ENCODE measurements around the gene CILP.
"Not testable (repeated sequence)": the region's sequence is repeated elsewhere in the genome, so short reads cannot be mapped to it uniquely, and the experiment has no call there.

The CILP gene

DNA sequence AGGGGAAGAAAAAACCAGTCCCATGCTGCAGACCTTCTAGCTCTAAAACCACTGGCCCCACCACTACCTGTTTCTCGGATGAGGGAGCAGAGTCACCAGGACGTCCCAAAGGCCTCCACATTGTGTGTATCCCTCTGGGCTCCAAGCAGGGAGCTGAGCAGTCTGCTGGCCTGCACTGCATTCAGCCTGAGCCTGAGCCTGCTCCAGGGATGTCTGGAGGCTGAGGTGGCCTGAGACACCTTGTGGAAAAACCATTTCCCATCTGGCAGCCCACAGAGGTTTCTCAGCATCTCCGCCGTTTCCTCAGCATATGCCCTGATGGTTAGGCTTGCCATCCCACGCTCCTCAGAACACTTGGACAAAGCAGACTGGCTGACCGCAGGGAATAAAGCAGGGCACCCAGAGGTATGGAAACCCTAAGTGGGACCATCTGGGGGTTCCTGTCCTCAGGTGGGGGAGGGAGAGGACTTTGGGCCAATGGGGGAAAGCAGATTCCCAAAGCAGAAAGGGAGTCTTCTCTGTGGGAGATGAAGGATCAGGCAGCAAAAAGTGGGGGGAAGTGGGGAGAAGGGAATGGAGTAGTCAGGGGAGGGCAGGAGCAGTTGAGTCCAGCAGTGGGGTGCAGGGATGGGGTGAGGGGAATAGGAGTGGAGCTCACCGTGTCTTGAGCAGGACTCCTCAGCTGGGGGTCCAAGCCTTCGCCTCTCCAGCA is at the start of gene CILP:
Gene CILP (minus strand): TSS at position 704 of the 712 bp plus-strand sequence. CDS start 1,718 bp downstream, outside the sequence.
- DNase-seq (ENCODE audit: low read depth), result no peak

- no peak for DNase-seq (ENCODE audit: low read depth)
Measured at GRCh38 chr15:65260968-65261367, 49.7 kb upstream of the CILP start.

- DNase-seq (ENCODE audit: low read depth), result no peak
Measured at GRCh38 chr15:65259367-65259797, 48.1 kb upstream of the CILP start.

GRCh38 chr15:65258375-65259262 is 47.3 kb upstream of the CILP start:
- no peak for DNase-seq (ENCODE audit: low read depth)

- no peak for DNase-seq (ENCODE audit: low read depth)
Measured at GRCh38 chr15:65255486-65256140, 44.3 kb upstream of the CILP start.

DNA sequence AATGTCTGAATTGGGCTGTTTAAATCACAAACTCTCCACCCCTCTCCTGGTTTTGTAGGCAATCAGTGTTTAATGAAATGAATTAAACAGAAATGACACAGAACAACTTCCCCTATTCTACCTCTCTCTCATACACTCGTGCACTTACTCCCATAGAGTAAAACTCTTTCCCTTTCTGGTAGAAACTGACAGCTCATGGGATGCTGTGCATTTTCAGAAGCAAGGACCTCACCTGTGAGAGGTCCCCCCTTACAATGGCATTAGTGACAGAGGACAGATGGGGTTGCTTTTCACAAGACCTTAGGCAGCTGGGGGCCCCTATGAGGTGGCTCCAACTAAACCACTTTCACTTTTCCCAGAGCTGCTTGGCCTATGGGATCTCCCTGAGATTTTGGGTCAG is 43.5 kb upstream of the CILP start:
- no peak for DNase-seq (ENCODE audit: low read depth)

DNA sequence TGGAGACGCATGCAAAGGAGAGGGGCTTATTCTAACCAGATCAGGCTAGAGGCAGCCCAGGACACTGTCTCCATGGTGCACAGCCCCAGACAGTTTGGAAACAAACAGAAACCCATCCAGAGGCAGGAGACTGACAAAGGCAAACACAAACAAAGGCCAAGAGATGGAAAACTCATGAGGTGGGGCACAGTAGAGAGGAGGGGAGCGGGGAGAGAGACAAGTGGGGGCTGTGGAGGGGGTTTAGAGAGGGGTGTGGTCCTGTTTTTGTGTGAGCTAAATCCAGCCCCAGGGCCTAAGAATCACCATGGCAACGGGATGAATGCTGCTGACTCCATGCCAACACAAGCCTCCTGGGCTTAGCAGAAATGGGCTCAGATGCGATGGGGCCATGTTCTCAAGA is 43.1 kb upstream of the CILP start:
- DNase-seq (ENCODE audit: low read depth), result no peak

DNA sequence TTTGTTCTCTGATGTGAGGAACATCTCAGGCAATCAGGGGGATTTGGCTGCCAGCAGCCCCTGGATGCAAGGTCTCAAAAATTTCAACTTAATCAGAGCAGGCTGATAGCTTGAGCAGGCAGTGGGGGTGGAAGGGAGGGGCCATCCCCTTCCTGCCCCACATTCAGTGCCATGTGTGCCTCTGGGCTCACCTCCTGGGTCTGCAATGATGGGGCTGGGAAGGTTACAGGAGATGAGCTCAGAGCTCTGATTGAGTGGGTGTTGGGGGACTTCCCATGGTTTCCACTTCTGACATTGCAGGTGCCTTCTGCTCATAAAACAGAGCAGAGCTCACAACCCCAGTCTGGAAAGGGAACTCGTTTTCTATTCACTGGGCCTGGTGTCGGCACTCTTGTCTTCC is 38.4 kb upstream of the CILP start:
- no peak for DNase-seq (ENCODE audit: low read depth)

- DNase-seq (ENCODE audit: low read depth), result no peak
Measured at GRCh38 chr15:65248511-65249255, 37.4 kb upstream of the CILP start.

GRCh38 chr15:65246939-65247338 is 35.7 kb upstream of the CILP start:
- no peak for DNase-seq (ENCODE audit: low read depth)

DNA sequence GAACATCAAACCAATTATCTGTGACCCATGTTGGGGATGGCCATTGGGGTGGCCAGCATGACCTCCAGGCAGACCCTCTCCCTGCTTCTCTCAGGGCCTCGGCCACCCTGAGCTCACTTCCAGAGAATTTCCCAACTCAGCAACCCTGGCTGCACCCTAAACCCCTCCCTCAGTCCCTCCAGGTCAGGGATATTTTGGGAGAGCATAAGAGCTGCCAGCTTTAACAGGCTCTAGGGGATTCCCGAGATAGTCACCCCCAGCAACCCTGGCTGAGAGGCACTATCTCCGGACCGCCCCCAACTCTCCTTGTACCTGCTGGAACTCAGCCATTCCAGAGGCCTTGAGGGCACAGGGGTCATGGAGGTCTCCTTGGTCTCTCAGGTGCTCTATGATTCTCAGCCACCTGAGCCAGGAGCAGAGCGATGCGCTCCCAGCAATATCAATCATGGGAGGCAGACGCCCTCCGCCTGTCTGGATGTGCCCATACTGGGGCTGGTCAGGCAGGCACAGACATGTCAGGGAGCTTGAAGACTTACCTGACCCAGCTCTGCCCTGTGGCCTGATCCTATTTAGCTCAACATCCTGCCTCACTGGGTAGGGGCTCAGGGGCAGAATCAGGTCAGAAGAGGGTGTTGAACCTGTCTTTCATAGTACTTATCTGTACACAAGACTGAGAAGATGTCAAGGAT is 34.9 kb upstream of the CILP start:
- DNase-seq (ENCODE audit: low read depth), result no peak

- no peak for DNase-seq (ENCODE audit: low read depth)
Measured at GRCh38 chr15:65245096-65245856, 34.0 kb upstream of the CILP start.

DNA sequence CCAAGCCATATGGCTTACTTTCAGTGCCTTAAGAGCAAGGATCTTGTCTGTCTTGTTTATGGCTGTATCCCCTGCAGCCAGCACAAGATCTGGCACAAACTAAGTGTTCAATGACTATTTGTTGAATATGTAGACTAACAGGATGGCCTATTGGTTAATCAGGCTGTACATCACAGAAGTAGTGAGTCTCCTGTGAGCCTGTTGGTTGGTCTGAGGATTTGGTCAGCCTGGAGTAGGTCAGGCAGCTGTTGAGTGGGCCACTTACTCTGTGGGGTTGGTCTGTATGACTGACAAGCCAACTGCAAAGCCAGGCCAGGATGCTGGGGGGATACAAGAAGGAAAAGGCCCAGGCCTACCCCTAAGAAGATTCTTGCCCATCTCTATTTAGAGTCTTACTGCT is 33.4 kb upstream of the CILP start:
- DNase-seq (ENCODE audit: low read depth), result no peak

GRCh38 chr15:65236443-65236842 is 25.2 kb upstream of the CILP start:
- DNase-seq (ENCODE audit: low read depth), result not testable (repeated sequence)

DNA sequence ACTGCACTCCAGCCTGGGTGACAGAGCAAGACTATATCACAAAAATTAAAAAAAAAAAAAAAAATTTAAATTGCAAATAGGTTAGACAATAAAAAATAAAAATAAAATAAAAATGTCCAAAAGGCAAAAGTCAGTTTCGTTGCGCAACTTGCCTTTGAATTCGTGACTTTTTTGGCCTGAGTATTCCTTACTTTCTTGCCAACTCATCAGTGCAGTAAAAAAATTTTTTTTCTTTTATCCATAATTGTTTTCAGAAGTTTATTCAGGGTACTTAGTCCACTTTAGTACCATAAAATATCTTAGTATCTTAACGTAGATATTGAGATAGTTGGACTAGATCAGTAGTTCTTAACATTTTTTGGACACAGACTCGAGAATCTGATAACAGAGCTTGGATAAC is 22.4 kb upstream of the CILP start:
- DNase-seq (ENCODE audit: low read depth), result no peak

DNA sequence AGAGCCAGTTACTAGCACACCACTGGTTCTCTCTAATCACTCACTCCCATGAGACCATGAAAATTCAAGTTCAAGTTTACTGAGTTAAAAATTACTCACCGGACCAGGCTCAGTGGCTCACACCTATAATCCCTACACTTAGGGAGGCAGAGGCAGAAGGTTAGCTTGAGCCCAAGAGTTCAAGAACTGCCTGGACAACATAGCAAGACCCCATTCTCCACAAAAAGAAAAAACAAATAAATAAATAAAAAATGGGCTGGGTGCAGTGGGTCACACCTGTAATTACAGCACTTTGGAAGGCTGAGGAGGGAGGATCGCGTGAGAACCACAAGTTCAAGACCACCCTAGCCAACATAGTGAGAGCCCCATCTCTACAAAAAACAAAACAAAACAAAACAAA is 21.2 kb upstream of the CILP start:
- no peak for DNase-seq (ENCODE audit: low read depth)

DNA sequence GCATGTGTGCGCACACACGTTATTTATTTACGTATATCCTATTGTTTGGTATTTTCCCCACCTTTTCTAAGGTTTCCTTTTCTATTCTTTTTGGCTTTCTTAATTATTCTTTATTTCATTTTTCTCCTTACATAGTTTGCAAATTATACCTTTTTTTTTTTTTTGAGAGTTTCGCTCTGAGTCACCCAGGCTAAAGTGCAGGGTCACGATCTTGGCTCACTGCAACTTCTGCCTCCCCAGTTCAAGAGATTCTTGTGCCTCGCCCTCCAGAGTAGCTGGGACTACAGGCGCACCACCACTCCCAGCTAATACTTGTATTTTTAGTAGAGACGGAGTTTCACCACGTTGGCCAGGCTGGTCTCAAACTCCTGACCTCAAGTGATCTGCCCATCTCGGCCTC is 20.0 kb upstream of the CILP start:
- DNase-seq (ENCODE audit: low read depth), result no peak

GRCh38 chr15:65226901-65227300 is 15.6 kb upstream of the CILP start:
- DNase-seq (ENCODE audit: low read depth), result not testable (repeated sequence)

GRCh38 chr15:65226221-65226620 is 14.9 kb upstream of the CILP start:
- no peak for DNase-seq (ENCODE audit: low read depth)

- no peak for DNase-seq (ENCODE audit: low read depth)
Measured at GRCh38 chr15:65223996-65224395, 12.7 kb upstream of the CILP start.

DNA sequence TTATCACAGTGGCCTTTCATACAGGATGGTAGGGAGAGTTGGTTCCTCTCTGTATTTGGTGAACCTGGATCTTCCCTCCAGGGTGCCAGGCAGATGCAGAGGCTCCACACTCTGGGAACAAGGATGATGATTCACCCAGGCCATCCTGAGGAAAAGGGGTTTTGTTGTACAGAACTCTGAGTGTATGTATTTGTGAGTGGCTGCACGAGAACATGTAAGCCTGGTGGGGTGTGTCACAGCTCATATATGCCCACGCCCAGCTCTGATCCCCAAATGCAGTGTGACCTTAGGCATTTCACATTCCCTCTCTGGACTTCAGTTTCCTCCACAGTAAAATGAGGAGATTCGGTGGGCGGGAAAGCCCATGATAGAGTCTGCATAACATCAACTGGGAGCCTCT is 11.6 kb upstream of the CILP start:
- no peak for DNase-seq (ENCODE audit: low read depth)
